Neuron (in vitro differentiated cells): ENCODE measurements around the gene FDXR.

ENCODE experiments used
- H2AFZ ChIP-seq: one replicate; pipeline ENCODE4 v1.6.1; 2013; ENCODE audit warnings: low read depth, mild to moderate bottlenecking, inconsistent platforms, low read length, moderate library complexity
- H3K27me3 ChIP-seq: one replicate; pipeline ENCODE4 v1.6.1; 2013; ENCODE audit warnings: low read length; ENCODE audit not compliant: insufficient read depth
- H3K36me3 ChIP-seq: one replicate; pipeline ENCODE4 v1.6.1; 2013; ENCODE audit warnings: low read length; ENCODE audit not compliant: insufficient read depth
- H3K4me1 ChIP-seq: one replicate; pipeline ENCODE4 v1.6.1; 2013; ENCODE audit warnings: low read length; ENCODE audit not compliant: insufficient read depth
- H3K4me3 ChIP-seq: 2 replicates; pipeline ENCODE4 v1.5.1; 2013; ENCODE audit warnings: mild to moderate bottlenecking, low read length, moderate library complexity
- H3K9me3 ChIP-seq: one replicate; pipeline ENCODE4 v1.6.1; 2013; ENCODE audit warnings: low read length

Gene FDXR

GRCh38 chr17:74838274-74838673 lies 34.5 kb downstream of the FDXR start:
- Histone ChIP-seq H3K36me3 (peaks cover 6% of the 10 kb centered on the region), H2AFZ (no peak overlapping the region), H3K4me1 (peaks cover 33% of the 10 kb centered on the region), H3K4me3 (no peak overlapping the region), H3K27me3 (no peaks in the 10 kb centered on the region), H3K9me3 (no peaks in the 10 kb centered on the region)

- Histone ChIP-seq H3K4me1 (peaks cover 33% of the 10 kb centered on the region), H3K36me3 (peaks cover 6% of the 10 kb centered on the region), H3K4me3 (no peak overlapping the region), H2AFZ (no peak overlapping the region), H3K9me3 (no peaks in the 10 kb centered on the region), H3K27me3 (no peaks in the 10 kb centered on the region)
Measured at GRCh38 chr17:74836691-74837467, 35.9 kb downstream of the FDXR start.

GRCh38 chr17:74836191-74836590 lies 36.6 kb downstream of the FDXR start:
- peaks cover 6% of the 10 kb centered on the region for H3K36me3 ChIP-seq
- no peak overlapping the region for H3K4me3 ChIP-seq
- H3K4me1 ChIP-seq, result peaks cover 29% of the 10 kb centered on the region
- H3K27me3 ChIP-seq, result no peaks in the 10 kb centered on the region
- H2AFZ ChIP-seq, result no peak overlapping the region
- no peaks in the 10 kb centered on the region for H3K9me3 ChIP-seq

- Histone ChIP-seq H3K4me1 (peaks cover 16% of the 10 kb centered on the region), H3K27me3 (no peaks in the 10 kb centered on the region), H3K4me3 (no peak overlapping the region), H3K9me3 (no peaks in the 10 kb centered on the region), H3K36me3 (peaks cover 11% of the 10 kb centered on the region), H2AFZ (no peak overlapping the region)
Measured at GRCh38 chr17:74833501-74834377, 39.1 kb downstream of the FDXR start.

GRCh38 chr17:74832421-74832820 lies 40.4 kb downstream of the FDXR start:
- no peaks in the 10 kb centered on the region for H3K27me3 ChIP-seq
- H3K9me3 ChIP-seq, result no peaks in the 10 kb centered on the region
- no peak overlapping the region for H3K4me3 ChIP-seq
- peaks cover 11% of the 10 kb centered on the region for H3K36me3 ChIP-seq
- peaks cover 16% of the 10 kb centered on the region for H3K4me1 ChIP-seq
- no peak overlapping the region for H2AFZ ChIP-seq

- no peak overlapping the region for H3K4me3 ChIP-seq
- no peaks in the 10 kb centered on the region for H3K27me3 ChIP-seq
- peaks cover 16% of the 10 kb centered on the region for H3K4me1 ChIP-seq
- H2AFZ ChIP-seq, result no peak overlapping the region
- H3K9me3 ChIP-seq, result no peaks in the 10 kb centered on the region
- peaks cover 11% of the 10 kb centered on the region for H3K36me3 ChIP-seq
Measured at GRCh38 chr17:74831444-74832146, 41.2 kb downstream of the FDXR start.

- H3K4me1 ChIP-seq, result peaks cover 16% of the 10 kb centered on the region
Measured at GRCh38 chr17:74830861-74831260, 41.9 kb downstream of the FDXR start.

GRCh38 chr17:74827800-74828199 lies 45.0 kb downstream of the FDXR start:
- no peak overlapping the region for H3K4me3 ChIP-seq
- H3K9me3 ChIP-seq, result no peaks in the 10 kb centered on the region
- peaks cover 13% of the 10 kb centered on the region for H3K36me3 ChIP-seq
- H2AFZ ChIP-seq, result no peak overlapping the region
- H3K4me1 ChIP-seq, result no peaks in the 10 kb centered on the region
- no peaks in the 10 kb centered on the region for H3K27me3 ChIP-seq

More at GRCh38 chr17:74830861-74831260, 41.9 kb downstream of the FDXR start:
- no peak overlapping the region for H3K4me3 ChIP-seq
- peaks cover 5% of the 10 kb centered on the region for H3K36me3 ChIP-seq
- no peaks in the 10 kb centered on the region for H3K27me3 ChIP-seq
- no peak overlapping the region for H2AFZ ChIP-seq
- no peaks in the 10 kb centered on the region for H3K9me3 ChIP-seq

- Histone ChIP-seq H3K36me3 (peaks cover 13% of the 10 kb centered on the region), H3K27me3 (no peaks in the 10 kb centered on the region), H3K4me3 (no peak overlapping the region), H3K9me3 (no peaks in the 10 kb centered on the region), H2AFZ (no peak overlapping the region), H3K4me1 (peaks cover 5% of the 10 kb centered on the region)
Measured at GRCh38 chr17:74825952-74826719, 46.7 kb downstream of the FDXR start.

GRCh38 chr17:74824961-74825627 lies 47.7 kb downstream of the FDXR start:
- H2AFZ ChIP-seq, result no peak overlapping the region

GRCh38 chr17:74822939-74823367 lies 49.8 kb downstream of the FDXR start:
- Histone ChIP-seq H3K9me3 (no peaks in the 10 kb centered on the region), H3K4me3 (no peak overlapping the region), H2AFZ (no peak overlapping the region), H3K27me3 (no peaks in the 10 kb centered on the region), H3K4me1 (peaks cover 5% of the 10 kb centered on the region), H3K36me3 (peaks cover 14% of the 10 kb centered on the region)

More at GRCh38 chr17:74824961-74825627, 47.7 kb downstream of the FDXR start:
- peaks cover 5% of the 10 kb centered on the region for H3K4me1 ChIP-seq
- H3K27me3 ChIP-seq, result no peaks in the 10 kb centered on the region
- H3K9me3 ChIP-seq, result no peaks in the 10 kb centered on the region
- peaks cover 10% of the 10 kb centered on the region for H3K36me3 ChIP-seq
- no peak overlapping the region for H3K4me3 ChIP-seq
